Neuronal stem cell (in vitro differentiated cells): ENCODE data around the gene APOBEC3H. TPM values are rescaled to one million over a fixed set of nuclear protein-coding genes. Genes with fewer than 3 reads are reported as not detected.
"Not testable (repeated sequence)": the region's sequence is repeated elsewhere in the genome, so short reads cannot be mapped to it uniquely, and the experiment has no call there.

Source experiments
- DNase-seq: peaks from one replicate; pipeline ENCODE4 v3.0.0-alpha.2; 2013; ENCODE audit warnings: low spot score
- H2AFZ ChIP-seq: one replicate; pipeline ENCODE4 v1.6.1; 2013; ENCODE audit warnings: mild to moderate bottlenecking, low read length, inconsistent platforms
- H2AK5ac ChIP-seq: 2 replicates; pipeline ENCODE4 v1.6.1; 2013; ENCODE audit warnings: low read depth, mild to moderate bottlenecking, inconsistent platforms, low read length, moderate library complexity, mixed read lengths
- H2BK120ac ChIP-seq: 2 replicates; pipeline ENCODE4 v1.6.1; 2013; ENCODE audit warnings: low read depth, mild to moderate bottlenecking, inconsistent platforms, low read length, moderate library complexity, mixed read lengths
- H2BK12ac ChIP-seq: one replicate; pipeline ENCODE4 v1.6.1; 2013; ENCODE audit warnings: low read length, inconsistent platforms
- H2BK15ac ChIP-seq: 2 replicates; pipeline ENCODE4 v1.6.1; 2013; ENCODE audit warnings: mild to moderate bottlenecking, low read length, inconsistent platforms, mixed read lengths
- H2BK5ac ChIP-seq: one replicate; pipeline ENCODE4 v1.6.1; 2013; ENCODE audit warnings: inconsistent platforms, mild to moderate bottlenecking, low read length, moderate library complexity
- H3K14ac ChIP-seq: one replicate; pipeline ENCODE4 v1.6.1; 2013; ENCODE audit warnings: low read length, inconsistent platforms
- H3K18ac ChIP-seq: 2 replicates; pipeline ENCODE4 v1.6.1; 2013; ENCODE audit warnings: low read length, inconsistent platforms
- H3K23ac ChIP-seq: 2 replicates; pipeline ENCODE4 v1.6.1; 2013; ENCODE audit warnings: low read depth, mild to moderate bottlenecking, mixed read lengths, low read length, inconsistent platforms; ENCODE audit not compliant: poor library complexity
- H3K27ac ChIP-seq: replicated peaks from 3 replicates; pipeline ENCODE4 v1.5.1; 2013; ENCODE audit warnings: low read length, inconsistent platforms
- H3K27me3 ChIP-seq, 3 experiments: 2 replicates each; pipeline ENCODE4 v1.6.1; 2013; ENCODE audit warnings: low read length in 3 of 3, mild to moderate bottlenecking in 2 of 3, inconsistent platforms in 1 of 3, low read depth in 1 of 3, mixed read lengths in 1 of 3, moderate library complexity in 1 of 3; ENCODE audit not compliant: control insufficient read depth in 3 of 3, insufficient read depth in 3 of 3
- H3K36me3 ChIP-seq, 2 donors: replicated peaks in 1 of 2; 2 replicates each; pipeline ENCODE4 v1.6.1; 2013; ENCODE audit warnings: low read length in 2 of 2; ENCODE audit not compliant: control insufficient read depth in 2 of 2, insufficient read depth in 2 of 2
- H3K4ac ChIP-seq: 2 replicates; pipeline ENCODE4 v1.6.1; 2013; ENCODE audit warnings: inconsistent platforms, mild to moderate bottlenecking, low read length, moderate library complexity
- H3K4me1 ChIP-seq, 2 donors: 1 replicate in 1 of 2; 2 replicates in 1 of 2; pipeline ENCODE4 v1.6.1; 2013; ENCODE audit warnings: low read length in 2 of 2, low read depth in 1 of 2; ENCODE audit not compliant: control insufficient read depth in 2 of 2, insufficient read depth in 1 of 2
- H3K4me2 ChIP-seq: one replicate; pipeline ENCODE4 v1.6.1; 2013; ENCODE audit warnings: mild to moderate bottlenecking, low read length, inconsistent platforms; ENCODE audit not compliant: insufficient read depth, poor library complexity, severe bottlenecking
- H3K4me3 ChIP-seq, 2 donors: 2 replicates each; pipeline ENCODE4 v1.5.1; 2013; ENCODE audit warnings: low read length in 2 of 2, mild to moderate bottlenecking in 2 of 2, inconsistent platforms in 1 of 2, moderate library complexity in 1 of 2
- H3K79me1 ChIP-seq: one replicate; pipeline ENCODE4 v1.6.1; 2013; ENCODE audit warnings: low read depth, mild to moderate bottlenecking, inconsistent platforms, low read length, moderate library complexity
- H3K9ac ChIP-seq: one replicate; pipeline ENCODE4 v1.6.1; 2013; ENCODE audit warnings: mild to moderate bottlenecking, low read depth, low read length, inconsistent platforms; ENCODE audit not compliant: poor library complexity
- H3K9me3 ChIP-seq, 2 donors: replicated peaks in 1 of 2; 2 replicates each; pipeline versions ENCODE3 to v1.6.1; 2013; ENCODE audit warnings: low read length in 2 of 2, mild to moderate bottlenecking in 2 of 2, inconsistent platforms in 1 of 2, low read depth in 1 of 2, mixed read lengths in 1 of 2, moderate library complexity in 1 of 2; ENCODE audit not compliant: control insufficient read depth in 2 of 2, insufficient read depth in 1 of 2
- H4K8ac ChIP-seq: one replicate; pipeline ENCODE4 v1.6.1; 2013; ENCODE audit warnings: low read depth, mild to moderate bottlenecking, inconsistent platforms, low read length, moderate library complexity
- H4K91ac ChIP-seq: one replicate; pipeline ENCODE4 v1.6.1; 2013; ENCODE audit warnings: low read length, low read depth, mild to moderate bottlenecking, inconsistent platforms; ENCODE audit not compliant: poor library complexity
- WGBS, 2 donors: extraction: QIAGEN DNeasy Blood & Tissue Kit; methylation state at CpG; one replicate each; pipeline ENCODE4 v1.1.7; 2013; ENCODE audit warnings: missing lambda C conversion rate in 2 of 2, mixed read lengths in 1 of 2; ENCODE audit not compliant: insufficient read length in 2 of 2, insufficient replicate concordance in 1 of 2; ENCODE audit errors: extremely low coverage in 2 of 2; 5-methylcytosine and 5-hydroxymethylcytosine counted together
- polyA plus RNA-seq, 2 experiments: library from polyadenylated mRNA; stranded (reverse); fragments of 200-250 nt; gene quantifications; one replicate each; pipeline ENCODE4 v1.2.3, GENCODE V29; 2013

Gene APOBEC3H
- polyA plus RNA-seq (2013, experiment 1 of 2) = 2.4 TPM
- polyA plus RNA-seq (2013, experiment 2 of 2) = 2.0 TPM

DNA sequence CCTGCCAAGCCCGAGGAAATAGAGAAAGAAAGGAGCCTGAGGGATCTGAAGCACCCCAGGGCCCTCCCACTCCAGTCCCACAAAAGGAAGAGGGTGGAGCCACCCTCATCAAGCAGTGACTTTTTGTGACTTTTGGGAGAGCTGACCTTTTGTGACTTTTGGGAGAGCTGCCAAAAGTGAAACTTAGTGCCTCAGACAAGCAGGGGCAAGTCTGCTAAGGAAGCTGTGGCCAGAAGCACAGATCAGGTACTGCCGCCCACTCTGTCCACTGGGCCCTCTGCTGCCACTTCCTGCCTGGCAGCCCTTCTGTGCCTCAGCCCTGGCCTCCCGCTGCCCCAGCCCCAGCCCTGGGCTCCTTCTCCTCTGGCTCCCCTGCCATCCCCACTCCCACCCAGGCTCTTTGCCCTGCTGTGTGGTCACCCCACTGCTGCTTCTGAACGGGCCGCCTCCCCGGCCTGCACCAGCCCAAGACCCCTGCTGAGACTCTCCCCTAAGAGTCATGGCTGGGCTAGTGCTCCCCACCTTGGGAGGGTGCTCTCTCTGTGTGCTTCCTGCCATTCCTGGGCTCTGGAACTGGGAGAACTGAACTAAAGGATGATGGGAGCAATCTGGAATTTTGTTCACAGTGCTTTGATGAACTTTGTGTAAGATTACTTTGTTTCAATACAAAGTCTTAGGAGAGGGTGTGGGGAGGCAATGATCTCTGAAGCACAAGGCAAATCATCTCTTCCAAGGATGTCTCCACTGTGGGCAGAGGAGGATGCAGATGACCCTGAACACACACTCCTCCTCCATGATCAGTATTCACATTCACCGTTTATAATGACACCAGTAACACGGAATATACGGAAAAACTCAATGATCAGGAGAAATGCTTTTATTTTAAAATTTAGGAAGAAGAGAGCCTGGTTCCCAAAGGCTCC, at the start of gene APOBEC3H:
APOBEC3H (plus strand) TSS at position 147 of the 923 bp plus-strand sequence. CDS start 3,035 bp downstream, outside the sequence.
- H2BK120ac ChIP-seq = peak within 1 kb of the TSS; percentile 52
- no peak within 1 kb of the TSS for H3K4ac ChIP-seq
- no CpG with 5 or more reads among the region's 9 CpGs for WGBS, 2 donors
- H2AK5ac ChIP-seq = peak within 1 kb of the TSS; percentile 98
- no peak within 1 kb of the TSS for H3K4me3 ChIP-seq
- H3K14ac ChIP-seq = no peak within 1 kb of the TSS
- H3K18ac ChIP-seq = peak within 1 kb of the TSS; percentile 95
- H3K4me1 ChIP-seq = peaks cover 16 to 22% of the 10 kb centered on the region in 2 donors
- H3K79me1 ChIP-seq = no peaks in the 10 kb centered on the region
- no peak for DNase-seq
- H3K4me2 ChIP-seq = no peak within 1 kb of the TSS
- H3K9me3 ChIP-seq = no peaks in the 10 kb centered on the region
- H3K23ac ChIP-seq = no peak within 1 kb of the TSS
- H3K9ac ChIP-seq = peak within 1 kb of the TSS; percentile 75
- H3K36me3 ChIP-seq = no peaks in the 10 kb centered on the region
- peak within 1 kb of the TSS; percentile 57 for H4K91ac ChIP-seq
- peak within 1 kb of the TSS; percentile 29 for H4K8ac ChIP-seq
- H3K27me3 ChIP-seq = peaks cover 0 to 12% (median 0%) of the 10 kb centered on the region in 3 experiments
- H2BK12ac ChIP-seq = peak within 1 kb of the TSS; percentile 80
- H3K27ac ChIP-seq = peak within 1 kb of the TSS; percentile 83
- H2AFZ ChIP-seq = peak within 1 kb of the TSS; percentile 79
- H2BK15ac ChIP-seq = peak within 1 kb of the TSS; percentile 95
- H2BK5ac ChIP-seq = peak within 1 kb of the TSS; percentile 85

DNA sequence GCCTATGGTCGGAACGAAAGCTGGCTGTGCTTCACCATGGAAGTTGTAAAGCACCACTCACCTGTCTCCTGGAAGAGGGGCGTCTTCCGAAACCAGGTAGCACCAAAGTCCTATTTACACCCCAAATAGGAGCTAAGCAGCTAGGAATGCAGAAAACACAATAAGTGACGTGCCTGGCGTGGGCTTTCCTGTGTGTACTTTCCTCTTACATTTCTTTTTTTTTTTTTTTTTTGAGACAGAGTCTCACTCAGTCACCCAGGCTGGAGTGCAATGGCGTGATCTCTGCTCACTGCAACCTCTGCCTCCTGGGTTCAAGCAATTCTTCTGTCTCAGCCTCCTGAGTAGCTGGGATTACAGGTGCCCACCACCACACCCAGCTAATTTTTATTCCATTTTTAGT, 47.6 kb upstream of the APOBEC3H start:
- not testable (repeated sequence) for H3K36me3 ChIP-seq, H2BK12ac ChIP-seq, H2BK15ac ChIP-seq, DNase-seq, H3K9ac ChIP-seq, H3K9me3 ChIP-seq, H3K23ac ChIP-seq, H2AK5ac ChIP-seq, H2BK5ac ChIP-seq, H2AFZ ChIP-seq, H3K4me3 ChIP-seq, H4K91ac ChIP-seq, H3K79me1 ChIP-seq, H3K4ac ChIP-seq, H3K27me3 ChIP-seq, H3K4me2 ChIP-seq, H2BK120ac ChIP-seq, H3K14ac ChIP-seq, H3K4me1 ChIP-seq, H3K27ac ChIP-seq, H3K18ac ChIP-seq, H4K8ac ChIP-seq
- WGBS, 2 donors = no CpG with 5 or more reads among the region's 7 CpGs

DNA sequence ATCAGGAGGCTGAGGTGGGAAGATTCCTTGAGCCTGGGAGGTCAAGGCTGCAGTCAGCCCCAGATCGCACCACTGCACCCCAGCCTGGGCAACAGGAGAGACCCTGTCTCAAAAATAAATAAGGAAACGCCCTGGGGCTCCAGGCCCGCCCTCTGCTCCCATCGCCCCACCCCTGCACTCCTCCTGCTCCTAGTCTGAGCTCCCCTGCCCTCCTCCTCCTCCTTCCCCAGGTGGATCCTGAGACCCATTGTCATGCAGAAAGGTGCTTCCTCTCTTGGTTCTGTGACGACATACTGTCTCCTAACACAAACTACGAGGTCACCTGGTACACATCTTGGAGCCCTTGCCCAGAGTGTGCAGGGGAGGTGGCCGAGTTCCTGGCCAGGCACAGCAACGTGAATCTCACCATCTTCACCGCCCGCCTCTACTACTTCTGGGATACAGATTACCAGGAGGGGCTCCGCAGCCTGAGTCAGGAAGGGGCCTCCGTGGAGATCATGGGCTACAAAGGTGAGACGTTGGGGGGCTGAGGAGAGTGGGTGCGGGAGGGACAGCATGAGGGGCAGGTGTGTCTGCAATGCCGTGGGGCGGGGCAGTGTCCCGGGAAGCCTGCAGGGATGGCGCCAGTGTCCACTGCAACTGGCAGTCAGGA, 45.1 kb upstream of the APOBEC3H start:
- H2BK12ac ChIP-seq, H3K9me3 ChIP-seq, H3K4me2 ChIP-seq, H3K4me3 ChIP-seq, H2BK15ac ChIP-seq, H2BK5ac ChIP-seq, H2AFZ ChIP-seq, H3K79me1 ChIP-seq, H4K8ac ChIP-seq, H3K23ac ChIP-seq, H3K18ac ChIP-seq, H2BK120ac ChIP-seq, H4K91ac ChIP-seq, H3K9ac ChIP-seq, H3K27ac ChIP-seq, H3K4me1 ChIP-seq, H3K36me3 ChIP-seq, H3K4ac ChIP-seq, H3K27me3 ChIP-seq, DNase-seq: not testable (repeated sequence)
- no CpG with 5 or more reads among the region's 18 CpGs for WGBS, 2 donors
- Histone ChIP-seq H2AK5ac (peak overlapping the region; percentile 81), H3K14ac (peak overlapping the region; percentile 89)

DNA sequence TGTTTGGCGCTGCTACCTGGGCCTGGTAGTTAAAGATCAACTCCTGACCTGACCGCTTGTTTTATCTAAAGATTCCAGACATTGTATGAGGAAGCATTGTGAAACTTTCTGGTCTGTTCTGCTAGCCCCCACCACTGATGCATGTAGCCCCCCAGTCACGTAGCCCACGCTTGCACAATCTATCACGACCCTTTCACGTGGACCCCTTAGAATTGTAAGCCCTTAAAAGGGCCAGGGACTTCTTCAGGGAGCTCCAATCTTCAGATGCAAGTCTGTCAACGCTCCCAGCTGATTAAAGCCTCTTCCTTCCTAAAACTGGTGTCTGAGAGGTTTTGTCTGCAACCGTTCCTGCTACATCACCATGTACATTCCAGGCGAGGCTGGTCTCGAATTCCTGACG, 41.4 kb upstream of the APOBEC3H start:
- Histone ChIP-seq H3K18ac (no peak overlapping the region), H2BK5ac (no peak overlapping the region), H3K27me3 (peaks cover 0 to 20% (median 0%) of the 10 kb centered on the region in 3 experiments), H3K36me3 (no peaks in the 10 kb centered on the region), H3K23ac (no peak overlapping the region), H3K4ac (no peak overlapping the region), H3K4me2 (no peak overlapping the region), H4K8ac (no peak overlapping the region), H3K79me1 (peaks cover 2% of the 10 kb centered on the region), H2BK15ac (no peak overlapping the region), H3K27ac (no peak overlapping the region), H2AFZ (no peak overlapping the region), H2BK120ac (no peak overlapping the region), H3K4me1 (no peaks in the 10 kb centered on the region), H3K9me3 (peaks cover 3% of the 10 kb centered on the region in 2 donors), H2BK12ac (no peak overlapping the region), H4K91ac (no peak overlapping the region), H2AK5ac (no peak overlapping the region), H3K4me3 (no peak overlapping the region), H3K9ac (no peak overlapping the region), H3K14ac (no peak overlapping the region)
- no peak for DNase-seq
- no CpG with 5 or more reads among the region's 11 CpGs for WGBS, 2 donors
